ENCODE results near the gene AGPAT3.
"Not testable (repeated sequence)": the region's sequence is repeated elsewhere in the genome, so short reads cannot be mapped to it uniquely, and the experiment has no call there.

Gene AGPAT3

DNA sequence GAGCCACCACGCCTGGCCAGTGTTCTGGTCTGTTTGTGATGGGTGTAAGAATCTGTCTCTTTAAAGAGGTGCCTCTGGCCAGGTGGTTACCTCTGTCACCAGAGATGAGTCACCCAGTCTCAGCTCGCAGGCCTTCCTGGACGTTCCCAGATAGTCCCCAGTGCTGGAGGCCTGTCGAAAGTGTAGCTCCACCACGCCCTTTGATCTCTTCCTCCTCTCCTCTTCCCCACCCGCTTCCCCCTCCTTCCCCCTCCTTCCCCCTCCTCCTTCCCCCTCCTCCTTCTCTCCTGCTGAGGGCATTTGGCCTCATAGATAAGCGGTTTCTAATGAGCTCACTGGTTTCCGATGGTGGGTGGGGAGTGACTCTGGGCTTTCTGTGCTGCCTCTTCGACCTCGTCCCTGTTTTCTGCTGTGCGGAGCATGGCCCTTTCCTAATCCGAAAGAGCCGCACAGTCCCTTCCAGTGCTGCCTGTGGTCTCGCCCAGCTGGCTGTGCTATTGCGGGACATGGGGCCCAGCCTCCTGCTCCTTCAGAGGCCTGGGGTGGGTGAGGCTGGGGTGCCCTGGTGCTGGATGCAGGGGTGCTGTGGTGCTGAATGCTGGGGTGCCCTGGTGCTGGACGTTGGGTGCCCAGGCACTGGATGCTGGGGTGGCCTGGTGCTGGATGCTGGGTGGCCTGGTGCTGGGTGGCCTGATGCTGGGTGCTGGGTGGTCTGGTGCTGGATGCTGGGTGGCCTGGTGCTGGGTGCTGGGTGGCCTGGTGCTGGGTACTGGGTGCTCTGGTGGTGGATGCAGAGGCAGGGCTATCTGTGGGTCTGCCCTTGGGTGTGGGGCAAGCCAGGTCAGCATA, 19.2 kb downstream of the AGPAT3 start:
- no peak for DNase-seq

DNA sequence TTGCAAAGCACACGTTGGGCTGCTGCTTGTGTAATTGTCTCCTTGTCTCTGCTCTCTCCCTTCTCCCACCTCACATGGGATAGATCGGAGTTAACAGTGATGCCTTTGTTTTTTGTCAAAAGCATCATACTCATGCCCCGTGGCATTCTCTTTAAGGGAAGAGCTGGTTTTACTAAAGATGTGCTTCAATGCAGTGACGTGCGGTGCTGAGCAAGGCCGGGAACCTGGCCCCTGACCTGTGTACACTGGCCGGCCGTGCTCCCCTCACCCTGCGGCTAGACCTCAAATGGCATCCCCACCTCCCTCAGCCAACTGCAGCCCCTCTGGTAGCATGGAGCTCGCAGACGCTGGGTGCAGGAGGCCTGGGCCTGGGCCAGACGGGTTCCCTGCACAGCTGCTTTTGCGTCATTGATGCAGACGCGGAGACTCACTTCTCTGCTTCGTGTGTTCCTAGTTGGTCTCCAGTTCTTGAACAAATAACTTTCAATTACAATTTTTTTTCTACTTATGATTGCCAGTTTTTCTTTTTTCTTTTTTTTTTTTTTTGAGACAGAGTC, 19.9 kb downstream of the AGPAT3 start:
- no peak for DNase-seq

GRCh38 chr21:43885721-43886120, 20.7 kb downstream of the AGPAT3 start:
- DNase-seq: no peak

DNA sequence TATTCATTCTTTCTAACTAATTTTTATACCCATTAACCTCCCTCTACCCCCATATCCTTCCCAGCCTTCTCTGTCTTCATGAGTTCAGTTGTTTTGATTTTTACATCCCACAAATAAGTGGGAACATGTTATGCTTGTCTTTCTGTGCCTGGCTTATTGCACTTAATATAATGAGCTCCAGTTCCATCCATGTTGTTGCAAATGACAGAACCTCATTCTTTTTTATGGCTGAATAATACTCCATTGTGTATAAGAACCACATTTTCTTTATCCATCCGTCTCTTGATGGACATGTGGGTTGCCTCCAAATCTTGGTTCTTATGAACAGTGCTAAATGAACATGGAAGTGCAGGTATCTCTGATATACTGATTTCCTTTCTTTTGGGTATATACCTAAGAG, 21.5 kb downstream of the AGPAT3 start:
- no peak for DNase-seq

DNA sequence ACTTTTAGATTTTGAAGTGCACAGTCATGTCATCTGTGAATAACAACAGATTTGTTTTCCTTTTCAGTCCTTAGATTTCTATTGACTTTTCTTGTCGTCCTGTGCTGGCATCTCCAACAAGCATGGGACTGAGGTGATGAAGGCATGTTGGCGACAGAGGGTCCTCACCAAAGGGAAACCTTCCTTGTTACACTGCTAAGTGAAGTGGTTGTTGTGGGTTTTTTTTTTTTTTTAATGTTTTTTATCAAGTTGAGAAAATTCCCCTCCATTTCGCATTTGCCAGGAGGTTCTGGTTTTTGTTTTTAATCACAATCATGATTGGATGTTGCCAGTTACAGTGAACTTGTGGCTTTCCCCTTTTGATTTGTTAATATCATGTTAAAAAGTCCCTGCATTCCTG, 24.0 kb downstream of the AGPAT3 start:
- DNase-seq: no peak

GRCh38 chr21:43890042-43890441, 25.0 kb downstream of the AGPAT3 start:
- no peak for DNase-seq

DNA sequence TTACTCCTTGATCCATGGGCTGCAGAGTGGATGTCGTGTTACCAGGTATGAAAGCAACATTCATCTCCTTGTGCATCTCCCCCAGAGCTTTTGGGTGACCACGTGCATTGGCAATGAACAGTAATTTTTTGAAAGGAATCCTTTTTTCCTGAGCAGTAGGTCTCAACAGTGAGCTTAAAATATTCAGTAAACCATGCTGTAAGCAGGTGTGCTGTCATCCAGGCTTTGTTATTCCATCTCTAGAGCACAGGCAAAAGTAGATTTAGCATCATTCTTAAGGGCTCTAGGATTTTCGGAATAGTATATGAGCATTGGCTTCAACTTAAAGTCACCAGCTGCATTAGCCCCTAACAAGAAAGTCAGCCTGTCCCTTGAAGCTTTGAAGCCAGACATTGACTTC, 27.3 kb downstream of the AGPAT3 start:
- no peak for DNase-seq

- DNase-seq: no peak
These were observed 28.0 kb downstream of the AGPAT3 start for GRCh38 chr21:43892984-43893535.

DNA sequence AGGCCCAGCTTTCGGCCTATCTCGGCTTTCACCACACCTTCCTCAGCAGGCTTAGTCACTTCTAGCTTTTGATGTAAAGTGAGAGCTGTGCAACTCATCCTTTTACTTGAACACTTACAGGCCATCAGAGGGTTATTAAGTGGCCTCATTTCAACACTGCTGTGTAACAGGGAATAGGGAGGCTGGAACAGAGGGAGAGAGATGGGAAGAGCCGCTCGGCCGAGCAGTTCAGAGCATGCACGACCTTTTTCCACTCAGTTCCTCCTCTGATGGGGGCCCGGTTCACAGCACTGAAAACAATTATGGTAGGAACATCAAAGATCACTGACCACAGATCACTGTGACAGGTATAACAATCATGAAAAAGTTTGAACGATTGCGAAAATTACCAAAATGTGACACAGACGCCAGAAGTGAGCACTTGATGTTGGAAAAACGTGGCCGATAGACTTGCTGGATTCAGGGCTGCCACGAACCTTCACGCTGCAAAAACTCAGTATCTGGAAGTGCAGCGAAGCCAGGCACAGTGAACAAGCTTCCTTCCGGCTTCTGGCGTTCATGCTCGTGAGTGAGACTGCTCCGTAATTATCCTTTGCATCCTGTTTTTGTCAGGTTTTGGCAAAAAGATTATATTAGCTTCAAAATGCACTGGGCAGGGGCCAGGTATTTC, 28.6 kb downstream of the AGPAT3 start:
- DNase-seq: no peak

DNA sequence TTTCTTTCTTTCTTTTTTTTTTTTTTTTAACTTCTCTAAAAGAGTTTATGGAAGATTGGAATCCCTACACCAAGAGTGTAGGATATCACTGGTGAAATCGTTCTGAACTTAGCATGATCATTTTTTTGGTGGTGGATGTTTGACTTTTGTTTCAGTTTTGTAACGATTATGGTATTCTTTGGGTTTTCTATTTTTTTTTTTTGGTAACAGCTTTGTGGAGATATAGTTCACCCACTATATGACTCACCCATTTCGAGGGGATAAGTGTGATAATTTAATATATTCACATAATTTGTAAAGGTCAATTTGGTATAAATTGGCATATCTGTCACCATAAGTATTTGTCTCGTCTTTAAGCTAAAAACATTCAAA, 29.2 kb downstream of the AGPAT3 start:
- DNase-seq: no peak

DNA sequence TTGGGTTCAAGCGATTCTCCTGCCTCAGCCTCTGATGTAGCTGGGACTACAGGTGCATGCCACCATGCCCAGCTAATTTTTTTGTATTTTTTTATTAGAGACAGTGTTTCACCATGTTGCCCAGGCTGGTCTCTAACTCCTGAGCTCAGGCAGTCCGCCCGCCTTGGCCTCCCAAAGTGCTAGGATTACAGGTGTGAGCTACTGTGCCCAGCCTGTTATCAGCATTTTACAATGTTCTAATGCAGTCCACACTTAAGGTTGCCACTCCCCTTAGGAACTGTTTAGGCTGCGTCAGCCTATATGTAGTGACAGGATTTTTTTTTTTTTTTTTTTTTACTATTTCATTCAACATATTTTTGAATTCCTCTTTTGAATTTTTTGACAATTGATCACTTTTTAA, 30.2 kb downstream of the AGPAT3 start:
- DNase-seq: no peak

DNA sequence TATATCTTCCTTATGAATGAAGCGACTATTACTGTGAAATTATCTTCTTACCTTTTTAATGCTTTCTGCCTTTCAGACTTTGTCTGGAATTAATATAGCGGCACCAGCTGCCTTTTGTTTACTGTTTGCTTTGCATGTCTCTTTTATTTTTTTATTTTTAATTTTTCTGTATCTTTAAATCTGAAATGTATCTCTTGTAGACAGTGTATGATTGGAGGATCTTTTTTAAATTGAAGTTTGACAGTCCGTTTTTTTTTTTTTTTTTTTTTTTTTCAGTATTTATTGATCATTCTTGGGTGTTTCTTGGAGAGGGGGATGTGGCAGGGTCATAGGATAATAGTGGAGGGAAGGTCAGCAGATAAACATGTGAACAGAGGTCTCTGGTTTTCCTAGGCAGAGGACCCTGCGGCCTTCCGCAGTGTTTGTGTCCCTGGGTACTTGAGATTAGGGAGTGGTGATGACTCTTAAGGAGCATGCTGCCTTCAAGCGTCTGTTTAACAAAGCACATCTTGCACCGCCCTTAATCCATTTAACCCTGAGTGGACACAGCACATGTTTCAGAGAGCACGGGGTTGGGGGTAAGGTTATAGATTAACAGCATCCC, 31.8 kb downstream of the AGPAT3 start:
- not testable (repeated sequence) for DNase-seq

DNA sequence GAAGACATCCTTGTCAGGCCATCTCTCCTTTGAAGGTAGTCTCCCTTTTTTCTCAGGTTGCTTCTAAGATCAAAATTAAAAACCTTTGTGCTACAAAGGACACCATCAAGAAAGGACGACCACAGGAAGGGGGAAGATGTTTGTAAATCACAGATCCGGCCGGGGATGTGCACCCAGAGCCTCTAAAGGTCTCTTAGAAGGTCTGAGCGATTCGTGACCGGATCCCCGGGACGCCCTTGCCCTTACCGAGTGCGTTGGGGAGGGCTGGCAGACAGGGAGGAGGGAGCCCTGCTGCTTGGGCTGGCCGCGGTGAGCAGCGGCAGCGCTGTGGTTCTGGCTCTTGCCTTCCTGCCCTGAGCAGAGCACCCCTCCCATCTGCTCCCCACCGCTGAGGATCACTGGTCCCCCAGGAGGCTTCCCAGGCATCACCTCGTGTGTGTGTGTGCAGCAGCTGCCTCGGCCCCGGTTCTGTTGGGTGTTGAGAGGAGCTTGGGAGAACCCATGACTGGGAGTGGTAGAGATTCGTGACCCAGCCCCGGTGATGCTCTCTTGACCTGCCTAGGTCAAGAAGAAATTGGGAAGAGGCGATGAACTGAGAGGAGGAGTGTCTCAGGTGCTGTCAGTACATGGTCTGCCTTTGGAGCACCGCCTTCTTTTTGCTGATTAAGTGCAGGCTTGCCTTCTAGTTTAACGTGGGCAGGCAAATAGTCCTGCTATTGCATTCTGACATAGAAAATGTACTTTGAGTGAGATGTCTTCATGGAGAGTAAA, 34.5 kb downstream of the AGPAT3 start:
- no peak for DNase-seq

GRCh38 chr21:43900078-43900385, 35.0 kb downstream of the AGPAT3 start:
- no peak for DNase-seq

DNA sequence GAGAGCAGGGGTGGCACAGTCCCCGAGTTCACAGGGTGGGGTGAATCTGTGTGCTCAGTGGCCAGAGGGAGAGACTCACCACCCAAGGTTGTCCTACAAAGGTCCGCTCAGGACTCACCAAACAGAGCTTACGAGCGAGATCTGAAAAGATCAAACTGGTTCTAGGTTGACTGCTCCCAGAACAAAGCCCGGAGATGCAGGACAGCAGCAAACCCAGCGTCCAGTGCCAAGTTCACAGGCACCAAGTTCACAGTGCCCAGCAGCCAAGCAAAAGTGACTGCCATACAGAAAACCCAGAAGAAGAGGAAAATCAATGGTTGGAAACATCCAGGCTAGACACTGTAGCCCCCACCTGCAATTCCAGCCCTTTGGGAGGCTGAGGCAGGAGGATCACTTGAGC, 35.7 kb downstream of the AGPAT3 start:
- no peak for DNase-seq

- DNase-seq: no peak
These were observed 37.4 kb downstream of the AGPAT3 start for GRCh38 chr21:43902441-43902840.

- no peak for DNase-seq
These were observed 38.5 kb downstream of the AGPAT3 start for GRCh38 chr21:43903451-43904091.

DNA sequence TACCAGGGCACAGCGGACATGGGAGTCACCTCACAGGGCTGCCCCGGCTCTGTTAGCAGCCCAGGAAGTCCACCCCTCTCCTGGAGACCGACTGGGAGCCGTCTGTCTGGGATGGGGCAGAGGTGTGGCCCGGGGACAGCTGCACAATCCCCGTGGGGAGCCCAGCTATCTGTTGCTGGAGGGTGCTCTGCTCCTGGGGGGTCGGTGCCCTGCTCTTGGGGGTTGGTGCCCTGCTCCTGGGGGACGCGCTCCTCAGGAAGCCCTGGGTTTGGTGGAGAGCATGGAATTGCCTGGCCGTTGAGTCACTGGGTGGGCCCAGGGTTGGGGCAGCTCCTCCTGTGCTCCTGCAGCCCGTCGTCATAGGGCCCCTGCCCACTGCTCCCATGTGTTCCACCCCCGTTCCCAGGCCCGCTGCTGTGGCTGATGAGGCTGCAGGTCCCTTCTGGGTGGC, 39.3 kb downstream of the AGPAT3 start:
- DNase-seq: no peak

DNA sequence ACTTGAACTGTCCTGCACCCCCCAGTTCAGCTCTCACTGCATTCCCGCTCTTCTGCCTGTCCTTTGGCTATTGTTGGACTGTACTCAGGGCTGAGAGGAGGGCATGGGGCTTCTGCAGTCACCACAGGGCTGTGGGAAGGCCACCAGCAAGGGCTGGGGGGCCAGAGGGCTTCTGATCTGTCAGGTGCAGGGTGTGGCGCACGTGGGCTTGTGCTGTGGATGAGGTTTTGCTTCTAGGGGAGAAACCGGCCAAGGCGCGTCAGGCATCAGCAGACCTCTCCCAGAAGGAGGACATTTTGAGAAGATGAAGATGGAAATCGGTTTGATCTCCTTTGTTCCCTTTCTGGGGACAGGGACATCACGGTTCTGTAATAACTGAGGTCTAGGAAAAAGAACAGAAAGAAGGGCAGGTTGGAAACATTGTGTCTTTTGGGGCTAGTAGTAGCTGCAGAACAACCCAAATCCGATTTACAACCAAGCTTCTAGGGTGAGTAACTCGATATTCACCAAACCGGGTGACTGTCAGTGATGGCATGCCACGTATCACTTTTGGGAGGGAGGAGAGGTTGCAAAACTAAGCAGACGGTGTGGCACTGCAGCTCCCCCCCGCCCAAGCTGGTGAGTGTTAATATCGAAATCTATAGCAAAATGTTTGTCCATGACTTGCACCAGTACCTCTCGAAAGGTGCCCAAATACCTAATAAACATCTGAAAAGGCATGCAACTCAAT, 40.9 kb downstream of the AGPAT3 start:
- DNase-seq: no peak

DNA sequence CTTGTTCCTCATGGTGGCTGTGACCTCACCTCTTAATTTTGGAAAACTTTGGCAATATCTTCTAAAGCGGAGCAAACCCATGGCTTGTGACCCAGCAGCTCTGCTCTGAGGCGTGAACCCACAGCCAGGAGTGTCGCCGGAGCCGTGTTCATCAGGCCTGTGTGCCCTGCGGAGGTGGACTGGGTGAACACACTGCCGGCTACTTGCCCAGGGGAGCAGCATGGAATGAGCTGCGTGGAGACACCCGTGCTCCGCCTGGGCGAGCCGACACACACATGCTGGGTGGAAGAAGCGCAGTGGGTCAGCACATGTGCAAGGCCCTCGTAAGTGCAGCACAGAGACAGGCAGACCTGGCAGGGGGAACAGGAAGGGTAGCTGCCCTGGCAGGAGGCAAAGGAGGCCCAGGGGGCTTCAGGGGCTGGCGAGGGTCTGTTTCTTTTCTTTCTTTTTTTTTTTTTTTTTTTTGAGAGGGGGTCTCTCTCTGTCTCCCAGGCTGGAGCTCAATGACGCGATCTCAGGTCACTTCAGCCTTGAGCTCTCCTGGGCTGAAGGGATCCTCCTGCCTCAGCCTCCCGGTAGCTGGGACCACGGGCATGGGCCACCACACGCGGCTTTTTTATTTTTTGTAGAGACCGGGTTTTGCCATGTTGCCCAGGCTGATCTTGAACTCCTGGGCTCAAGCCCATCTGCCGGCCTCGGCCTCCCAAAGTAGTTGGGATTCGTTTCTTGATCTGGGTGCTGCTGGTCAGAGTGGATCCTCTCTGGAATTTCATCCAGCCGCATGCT, 41.8 kb downstream of the AGPAT3 start:
- DNase-seq: no peak

GRCh38 chr21:43907751-43908150, 42.7 kb downstream of the AGPAT3 start:
- no peak for DNase-seq
